GM19467 (cell line): ENCODE results near the gene DAZAP1.

Experiments
- ATAC-seq: cut with Tn5 transposase; IDR thresholded peaks from one replicate; pipeline ENCODE4 v1.9.1; 2021; ENCODE audit warnings: mild to moderate bottlenecking, moderate library complexity; ENCODE audit not compliant: unreplicated experiment

DAZAP1 gene

DNA sequence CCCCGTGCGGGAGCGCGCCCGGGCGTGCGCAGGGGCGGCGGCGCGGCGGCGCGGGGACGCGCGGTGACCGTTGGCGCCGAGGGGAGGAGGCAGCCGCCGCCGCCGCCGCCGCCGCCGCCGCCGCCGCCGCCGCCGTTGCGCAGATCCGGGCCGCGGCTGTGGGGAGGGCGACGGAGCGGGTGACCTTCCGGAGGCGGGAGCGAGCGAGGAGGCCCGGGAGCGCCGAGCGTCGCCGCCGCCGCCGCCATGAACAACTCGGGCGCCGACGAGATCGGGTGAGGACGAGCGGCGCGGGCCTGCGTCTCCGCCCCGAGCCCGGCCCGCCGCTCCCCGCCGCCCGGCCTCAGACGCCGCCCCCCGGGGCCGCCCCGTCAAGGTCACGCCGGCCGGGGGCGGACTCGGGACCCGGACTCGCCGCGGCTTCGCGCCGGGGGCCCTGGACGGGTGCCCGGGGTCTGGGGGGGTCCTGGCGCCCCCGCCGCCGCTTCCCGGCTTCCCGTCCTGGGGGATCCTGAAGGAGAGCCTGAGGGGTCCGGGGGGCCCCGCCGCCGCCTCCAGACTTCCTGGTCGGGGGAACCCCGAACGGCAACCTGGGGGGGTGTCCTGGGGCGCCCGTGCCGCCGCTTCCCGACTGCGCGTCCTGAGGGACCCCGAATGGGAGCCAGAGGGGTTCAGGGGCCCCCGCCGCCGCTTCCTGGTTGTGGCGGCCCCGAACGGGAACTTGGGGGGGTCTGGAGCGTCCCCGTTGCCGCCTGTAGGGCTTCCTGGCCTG lies at the start of gene DAZAP1:
DAZAP1 (plus strand) TSS at position 59 of the 772 bp plus-strand sequence; CDS start at position 247, 188 bp downstream.
- peak; percentile 26 for ATAC-seq

DNA sequence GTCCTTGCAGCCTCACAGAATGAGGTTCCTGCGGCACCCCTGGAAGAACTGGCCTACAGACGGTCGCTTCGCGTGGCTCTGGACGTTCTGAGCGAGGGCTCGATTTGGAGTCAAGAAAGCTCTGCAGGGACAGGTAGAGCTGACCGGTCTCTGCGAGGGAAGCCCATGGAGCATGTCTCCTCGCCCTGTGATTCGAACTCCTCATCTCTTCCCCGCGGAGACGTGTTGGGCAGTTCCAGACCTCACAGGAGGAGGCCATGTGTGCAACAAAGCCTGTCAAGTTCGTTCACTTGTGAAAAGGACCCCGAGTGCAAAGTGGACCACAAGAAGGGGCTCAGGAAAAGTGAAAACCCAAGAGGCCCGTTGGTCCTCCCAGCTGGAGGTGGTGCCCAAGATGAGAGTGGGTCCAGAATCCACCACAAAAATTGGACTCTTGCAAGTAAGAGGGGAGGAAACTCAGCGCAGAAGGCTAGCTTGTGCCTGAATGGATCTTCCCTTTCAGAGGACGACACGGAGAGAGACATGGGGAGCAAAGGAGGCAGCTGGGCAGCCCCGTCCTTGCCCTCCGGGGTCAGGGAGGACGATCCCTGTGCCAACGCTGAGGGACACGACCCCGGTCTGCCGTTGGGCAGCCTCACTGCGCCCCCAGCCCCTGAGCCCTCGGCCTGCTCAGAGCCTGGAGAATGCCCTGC lies 47.1 kb upstream of the DAZAP1 start:
- ATAC-seq, result no peak

DNA sequence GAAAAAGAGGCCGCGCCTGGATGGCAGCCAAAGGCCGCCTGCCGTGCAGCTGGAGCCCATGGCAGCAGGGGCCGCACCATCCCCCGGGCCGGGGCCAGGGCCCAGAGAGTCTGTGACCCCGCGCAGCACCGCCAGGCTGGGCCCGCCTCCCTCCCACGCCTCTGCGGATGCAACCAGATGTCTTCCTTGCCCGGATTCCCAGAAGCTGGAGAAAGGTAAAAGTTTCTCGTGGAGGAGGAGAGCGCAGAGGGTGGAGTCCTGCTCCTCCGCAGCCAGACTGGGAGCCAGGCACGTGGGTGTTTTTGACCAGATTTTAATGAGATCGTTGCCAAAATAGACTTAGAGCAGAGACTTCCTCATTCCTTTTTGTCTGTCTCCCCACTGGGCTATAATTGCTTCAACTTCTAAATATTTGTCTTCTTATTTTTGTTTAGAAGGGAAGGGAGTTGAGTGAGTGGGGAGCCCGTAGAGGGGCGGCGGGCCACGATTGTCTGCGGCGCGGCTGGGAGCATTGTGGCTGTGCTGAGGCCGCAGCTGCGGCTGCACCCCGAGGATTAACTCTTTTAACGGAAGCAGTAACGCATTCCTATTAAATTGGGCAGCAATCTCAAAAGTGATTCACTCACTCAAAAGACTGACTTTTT lies 46.4 kb upstream of the DAZAP1 start:
- ATAC-seq, result no peak

DNA sequence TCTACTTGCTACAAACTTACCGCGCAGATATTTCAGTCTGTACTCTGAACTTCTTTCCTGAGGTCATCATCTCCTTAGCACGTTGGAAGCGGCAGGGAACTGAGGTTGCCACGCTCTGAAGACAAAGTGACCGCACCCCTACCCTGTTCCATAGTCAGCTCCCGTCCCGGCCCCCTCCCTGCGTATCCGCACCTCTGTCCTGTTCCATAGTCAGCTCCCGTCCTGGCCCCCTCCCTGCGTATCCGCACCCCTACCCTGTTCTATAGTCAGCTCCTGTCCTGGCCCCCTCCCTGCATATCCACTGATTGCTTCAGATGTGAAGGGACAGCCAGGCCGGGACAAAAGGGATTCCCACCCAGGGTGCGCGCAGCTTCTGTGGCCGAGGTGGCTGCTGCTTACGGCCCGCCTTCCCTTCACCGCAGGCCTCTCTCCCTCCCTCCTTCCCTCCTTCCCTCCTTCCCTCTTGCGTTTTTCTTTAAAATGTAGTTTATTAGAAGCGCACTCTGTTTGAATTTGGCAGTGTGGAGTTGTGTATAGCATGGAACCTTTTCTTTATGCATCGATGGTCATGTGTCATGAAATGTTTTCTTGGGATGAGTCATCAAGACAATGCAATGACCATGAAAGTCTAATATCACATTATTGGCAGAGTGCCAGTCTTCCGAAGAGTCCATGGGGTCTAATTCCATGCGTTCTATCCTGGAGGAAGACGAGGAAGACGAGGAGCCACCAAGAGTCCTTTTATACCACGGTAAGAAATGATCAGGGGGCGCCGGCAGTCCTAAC lies 45.6 kb upstream of the DAZAP1 start:
- no peak for ATAC-seq

DNA sequence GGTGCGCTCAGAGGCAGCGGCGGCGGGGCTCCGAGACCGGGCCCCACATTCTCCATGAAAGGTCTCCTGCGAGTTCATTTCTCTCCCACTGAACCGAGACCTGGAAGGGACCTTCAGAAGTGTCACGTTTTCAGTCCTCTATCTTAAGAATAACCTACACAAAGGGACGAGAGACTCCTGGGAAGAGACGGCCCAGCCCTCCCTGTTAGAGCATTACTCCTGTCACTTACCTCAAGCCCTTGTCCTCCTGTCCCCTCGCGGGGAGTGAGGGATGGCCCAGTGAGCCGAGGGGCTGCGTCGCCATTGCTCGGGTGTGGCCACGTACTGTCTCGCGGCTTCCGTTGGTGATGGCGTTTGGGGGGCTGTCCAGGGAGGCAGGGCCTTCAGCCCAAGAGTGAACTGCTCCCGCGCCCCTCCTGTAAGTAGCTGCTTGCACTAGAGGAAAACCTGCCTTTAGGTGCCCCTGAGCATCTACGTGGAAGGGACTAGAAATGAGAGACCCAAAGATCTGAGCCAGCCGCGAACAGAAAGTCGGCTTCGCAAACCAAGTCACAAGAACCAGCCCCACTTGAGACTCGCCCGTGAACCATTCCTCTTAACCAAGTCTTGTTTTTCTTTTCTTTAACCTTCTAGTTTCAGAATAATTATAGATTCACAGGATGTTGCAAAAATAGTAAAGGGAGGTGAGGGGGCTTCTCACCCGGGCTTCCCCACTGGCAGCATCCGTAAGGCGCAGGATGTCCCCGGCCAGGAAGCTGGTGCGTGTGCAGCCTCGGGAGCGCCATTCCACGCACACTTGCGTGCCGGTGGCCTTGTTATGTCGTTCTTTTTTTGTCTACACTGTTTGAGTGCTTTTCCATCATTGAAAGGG lies 44.8 kb upstream of the DAZAP1 start:
- no peak for ATAC-seq

DNA sequence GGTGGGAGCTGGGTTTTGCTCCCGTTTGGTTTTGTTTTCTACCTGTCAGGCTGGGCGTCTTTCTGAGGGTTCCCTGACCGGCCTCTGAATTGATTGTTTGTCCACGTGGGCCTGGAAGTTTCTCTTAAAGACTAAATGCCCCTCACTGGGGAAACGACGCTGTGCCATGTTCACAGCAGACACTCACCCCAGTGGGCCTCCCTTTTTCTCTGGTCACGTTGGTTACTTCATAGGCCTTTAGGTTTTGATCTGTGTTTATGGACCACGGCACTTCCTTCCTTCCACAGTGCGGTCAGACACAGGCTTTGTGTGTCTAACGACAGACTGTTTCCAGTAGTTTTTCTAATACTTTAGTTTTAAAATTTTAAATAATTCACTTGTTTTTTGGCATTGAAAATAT lies 43.8 kb upstream of the DAZAP1 start:
- no peak for ATAC-seq

DNA sequence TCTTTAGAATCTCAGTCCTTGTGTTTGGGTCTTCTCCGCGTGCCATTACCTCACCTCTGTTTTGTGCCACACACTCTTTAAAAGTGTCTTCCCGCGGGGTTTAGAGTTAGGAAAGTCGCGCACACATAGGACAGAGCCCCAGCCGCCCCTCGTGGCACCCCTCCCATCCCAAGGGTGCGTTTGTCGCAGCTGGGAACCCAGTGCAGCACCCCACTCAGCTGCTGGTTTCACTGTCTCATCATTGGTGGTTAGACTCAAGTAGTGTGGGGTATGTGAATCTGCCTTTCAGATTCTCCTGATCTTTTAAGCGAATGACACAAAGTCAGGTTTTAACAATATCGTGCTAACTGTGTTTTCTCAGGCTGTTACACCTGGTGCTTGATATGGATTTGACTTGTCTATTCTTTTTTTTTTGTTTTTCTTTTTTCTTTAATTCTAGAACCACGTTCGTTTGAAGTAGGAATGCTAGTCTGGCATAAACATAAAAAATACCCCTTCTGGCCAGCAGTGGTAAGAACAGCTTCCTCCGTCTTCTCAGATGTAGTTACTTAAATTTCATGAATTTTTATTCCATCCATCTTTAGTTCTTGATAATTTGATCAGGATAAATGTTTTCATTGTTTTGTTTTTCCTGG lies 43.2 kb upstream of the DAZAP1 start:
- ATAC-seq, result no peak

DNA sequence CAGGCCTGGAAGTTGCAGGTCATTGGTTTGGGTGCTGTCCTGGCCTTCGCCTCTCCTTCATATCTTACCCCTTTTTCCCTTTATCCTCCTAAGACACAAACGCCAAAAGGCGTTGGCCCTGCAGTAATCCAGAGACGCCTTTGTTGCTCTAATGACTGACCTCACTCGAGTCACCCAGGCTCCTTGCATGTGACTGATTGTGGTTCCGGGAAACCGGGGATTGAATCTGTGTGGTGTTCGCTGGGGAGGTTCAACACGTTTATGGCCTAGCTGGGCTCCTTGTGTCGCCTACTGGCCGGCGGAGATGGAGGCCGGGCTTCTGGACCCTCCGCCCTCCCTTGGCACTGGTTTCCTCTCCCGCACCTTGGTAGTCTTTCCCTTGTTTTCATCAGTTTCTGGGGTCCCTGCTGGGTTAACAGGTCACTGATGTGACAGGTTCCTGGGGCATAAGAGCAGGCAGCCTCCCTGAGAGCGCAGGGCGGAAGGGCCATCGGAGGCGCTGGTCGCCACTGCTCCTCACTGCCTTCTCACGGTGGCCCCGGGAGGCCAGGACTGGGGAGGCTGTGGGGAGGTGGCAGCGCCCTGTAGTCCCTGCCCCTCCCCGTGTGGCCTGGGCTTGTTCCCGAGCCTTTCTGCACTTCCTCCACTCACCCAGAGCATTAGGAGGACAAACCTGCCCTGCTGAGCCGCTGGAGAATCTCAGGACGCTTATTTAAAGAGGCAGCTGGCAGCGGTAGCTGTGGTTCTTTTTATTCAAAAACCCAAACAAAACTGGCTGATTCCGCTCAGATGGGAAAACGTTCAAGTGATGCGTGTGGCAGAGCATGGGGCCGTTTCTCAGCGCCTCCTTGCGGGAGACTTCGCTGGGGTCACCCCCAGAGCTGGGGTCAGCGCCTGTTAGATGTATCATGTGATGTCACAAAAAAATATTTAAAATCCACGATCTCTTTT lies 41.8 kb upstream of the DAZAP1 start:
- ATAC-seq, result no peak

DNA sequence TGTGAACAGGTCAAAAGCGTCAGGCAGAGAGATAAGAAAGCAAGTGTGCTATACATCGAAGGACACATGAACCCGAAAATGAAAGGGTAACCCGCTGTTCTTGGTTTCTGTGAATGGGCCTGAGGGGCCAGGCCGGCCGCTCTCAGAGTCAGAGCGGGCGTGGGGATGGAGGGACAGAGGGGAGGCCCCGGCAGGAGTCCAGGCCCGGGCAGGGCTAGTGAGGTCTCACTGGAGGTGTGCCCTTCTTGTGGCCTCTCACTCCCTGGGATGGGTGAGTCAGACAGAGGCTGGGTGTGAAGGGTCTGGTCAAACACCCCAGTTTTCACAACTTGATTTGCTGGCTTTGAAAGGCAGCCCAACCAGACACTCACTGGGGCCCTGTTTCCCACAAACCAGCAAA lies 41.1 kb upstream of the DAZAP1 start:
- no peak for ATAC-seq

DNA sequence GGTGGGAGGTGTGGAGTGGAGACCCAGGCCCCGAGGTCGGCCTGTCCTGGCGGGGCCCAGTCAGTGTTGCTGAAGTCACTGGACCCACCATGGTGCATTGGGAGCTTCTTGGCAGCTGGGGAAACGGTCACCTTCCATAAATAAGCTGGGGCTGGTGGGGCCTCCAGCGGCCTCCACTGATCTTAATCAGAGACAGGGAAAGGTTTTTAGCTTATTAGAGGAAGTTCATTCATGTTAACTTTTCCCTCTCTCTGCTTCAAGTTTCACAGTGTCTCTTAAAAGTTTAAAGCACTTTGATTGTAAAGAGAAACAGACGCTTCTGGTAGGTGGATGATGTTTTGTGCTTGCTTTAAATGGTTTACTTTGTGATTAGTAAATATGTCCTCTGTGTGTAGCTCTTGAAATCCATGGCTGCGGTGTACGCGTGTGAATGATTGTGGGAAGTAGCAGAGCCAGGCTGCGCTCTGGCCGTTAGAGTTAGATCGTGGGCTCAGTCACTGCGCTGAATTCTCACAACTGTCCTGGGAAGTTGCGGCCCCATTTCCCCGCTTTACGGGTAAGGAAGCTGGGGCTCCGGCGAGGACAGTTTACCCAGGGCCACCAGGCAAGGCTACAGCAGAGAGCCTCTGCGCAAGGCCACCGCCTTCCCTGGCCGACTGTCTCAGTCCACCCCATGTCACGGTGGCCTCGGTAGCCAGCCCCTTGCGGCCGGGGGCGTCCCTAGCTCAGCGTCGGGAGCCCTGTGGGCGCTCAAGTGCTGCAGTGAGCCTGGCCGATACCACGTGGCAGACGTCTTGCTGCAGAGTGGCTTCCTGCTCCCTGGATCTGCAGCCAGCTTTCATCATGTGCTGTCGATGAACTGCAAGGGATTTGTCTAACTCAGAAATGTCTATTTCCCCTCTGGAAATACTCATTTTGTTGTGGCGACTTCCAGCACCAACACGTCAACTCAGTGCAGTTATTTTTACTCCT lies 40.2 kb upstream of the DAZAP1 start:
- no peak for ATAC-seq

DNA sequence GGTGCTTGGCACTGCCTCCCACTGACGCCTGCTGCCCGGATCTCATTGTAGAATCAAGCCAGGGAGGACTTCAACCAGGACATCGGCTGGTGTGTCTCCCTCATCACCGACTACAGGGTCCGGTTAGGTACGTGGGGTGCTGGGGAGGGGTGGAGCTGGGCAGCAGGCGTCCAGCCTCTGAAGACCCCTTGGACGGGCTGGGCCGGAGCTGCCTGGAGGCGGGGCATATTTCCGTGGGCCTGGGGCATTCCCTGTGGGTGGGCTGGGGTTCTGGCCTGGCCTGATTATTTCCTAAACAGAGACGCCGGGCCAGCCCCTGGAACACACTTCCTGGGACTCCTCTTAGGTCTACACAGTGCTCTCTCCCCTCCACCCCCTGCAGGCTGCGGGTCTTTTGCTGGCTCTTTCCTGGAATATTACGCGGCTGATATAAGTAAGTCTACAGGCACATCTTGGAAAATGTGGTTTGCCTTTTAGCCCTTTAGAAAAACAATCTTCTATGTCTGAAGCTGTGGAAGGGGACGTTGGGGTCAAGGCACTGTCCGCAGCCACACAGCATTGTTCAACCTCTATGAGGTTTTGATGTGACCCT lies 38.1 kb upstream of the DAZAP1 start:
- ATAC-seq, result no peak

DNA sequence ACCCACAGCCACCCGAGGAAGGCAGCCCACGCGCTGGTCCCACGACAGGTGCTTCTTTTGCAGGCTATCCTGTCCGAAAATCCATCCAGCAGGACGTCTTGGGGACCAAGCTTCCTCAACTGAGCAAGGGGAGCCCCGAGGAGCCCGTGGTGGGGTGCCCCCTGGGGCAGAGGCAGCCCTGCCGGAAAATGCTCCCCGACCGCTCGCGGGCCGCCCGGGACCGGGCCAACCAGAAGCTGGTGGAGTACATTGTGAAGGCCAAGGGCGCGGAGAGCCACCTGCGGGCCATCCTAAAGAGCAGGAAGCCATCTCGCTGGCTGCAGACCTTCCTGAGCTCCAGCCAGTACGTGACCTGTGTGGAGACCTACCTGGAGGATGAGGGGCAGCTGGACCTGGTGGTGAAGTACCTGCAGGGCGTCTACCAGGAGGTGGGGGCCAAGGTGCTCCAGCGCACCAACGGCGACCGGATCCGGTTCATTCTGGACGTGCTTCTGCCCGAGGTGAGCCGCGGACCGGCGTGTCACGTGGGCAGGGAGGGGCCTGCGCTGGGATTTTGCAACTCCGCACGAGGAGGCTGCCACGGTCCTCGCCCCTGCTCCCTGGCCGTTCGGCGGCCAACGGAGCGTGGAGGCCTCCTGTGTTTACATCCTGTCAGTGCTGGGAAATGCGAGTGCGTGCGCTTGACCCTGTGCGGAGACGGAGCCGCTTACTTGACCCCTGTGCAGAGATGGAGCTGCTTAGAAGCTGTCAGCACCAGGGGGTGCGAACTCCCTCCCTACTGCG lies 36.6 kb upstream of the DAZAP1 start:
- ATAC-seq, result no peak

DNA sequence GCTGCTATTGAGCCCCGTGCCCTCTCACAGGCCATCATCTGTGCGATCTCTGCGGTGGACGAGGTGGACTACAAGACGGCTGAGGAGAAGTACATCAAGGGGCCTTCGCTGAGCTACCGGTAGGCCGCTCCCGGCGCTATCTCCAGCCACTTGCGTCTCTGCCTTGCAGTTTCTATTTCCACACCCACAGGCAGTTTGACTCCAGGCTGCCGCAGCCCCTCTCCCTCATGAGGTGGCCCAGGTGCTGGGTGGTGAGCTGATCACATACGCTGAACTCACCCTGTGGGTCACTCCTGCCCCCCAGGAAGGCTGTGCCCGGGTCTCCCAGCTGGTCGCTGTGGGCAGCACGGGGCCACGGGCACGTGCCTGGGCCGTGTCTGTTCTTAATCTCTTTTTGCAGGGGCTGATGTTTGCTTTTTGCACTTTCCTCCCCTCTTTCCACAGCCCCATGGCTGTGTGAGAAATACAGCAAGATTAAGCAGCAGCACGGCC lies 34.3 kb upstream of the DAZAP1 start:
- no peak for ATAC-seq

DNA sequence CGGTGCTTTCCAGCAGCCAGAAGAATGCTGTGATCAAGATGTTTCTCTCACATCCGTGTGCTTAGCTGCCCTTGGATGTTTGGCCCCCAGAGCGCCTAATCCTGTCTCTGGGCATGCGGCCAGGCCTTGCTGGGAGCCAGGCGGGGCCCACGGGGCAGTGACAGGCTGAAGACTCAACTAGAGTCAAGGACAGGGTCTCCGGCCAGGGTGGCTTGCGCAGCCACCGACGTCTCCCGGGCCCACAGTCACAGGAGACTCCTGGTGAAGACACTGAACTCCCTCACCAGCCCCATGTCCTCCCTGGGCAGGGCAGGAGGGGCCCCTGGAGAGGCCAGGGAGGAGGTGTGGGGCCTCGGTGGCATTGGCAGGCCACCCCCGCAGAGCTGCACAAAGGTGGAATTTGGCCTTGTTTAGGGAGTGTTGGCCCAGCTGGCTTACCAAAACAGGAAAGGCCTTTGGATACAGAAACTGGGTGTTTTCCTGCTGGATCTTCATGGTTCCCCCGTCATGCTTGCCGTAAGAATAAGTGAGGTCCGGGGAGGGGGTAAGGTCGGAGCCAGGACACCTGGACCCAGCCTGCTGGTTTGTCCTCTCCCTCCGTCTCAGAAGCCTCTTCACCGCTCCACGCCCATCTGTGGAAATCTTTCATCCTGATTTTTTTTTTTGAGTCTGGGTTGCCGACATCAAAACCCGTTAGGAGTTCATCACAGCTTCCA lies 33.7 kb upstream of the DAZAP1 start:
- no peak for ATAC-seq

DNA sequence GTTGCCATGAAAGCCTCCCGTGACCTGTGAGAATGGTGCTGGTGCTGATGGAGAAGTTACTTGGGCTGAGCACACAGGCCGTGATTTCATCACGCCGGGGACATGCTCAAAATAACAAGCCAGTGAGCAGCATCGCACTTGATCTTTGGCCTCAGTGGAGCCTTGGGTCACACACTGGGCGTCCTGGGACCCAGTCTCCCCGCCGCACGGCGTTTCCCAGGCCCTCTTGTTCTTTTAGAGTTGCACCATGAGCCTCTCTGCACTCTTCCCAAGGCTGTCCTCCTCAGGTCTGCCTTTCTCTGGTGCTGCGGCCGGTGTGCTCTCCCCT lies 33.2 kb upstream of the DAZAP1 start:
- ATAC-seq, result no peak

DNA sequence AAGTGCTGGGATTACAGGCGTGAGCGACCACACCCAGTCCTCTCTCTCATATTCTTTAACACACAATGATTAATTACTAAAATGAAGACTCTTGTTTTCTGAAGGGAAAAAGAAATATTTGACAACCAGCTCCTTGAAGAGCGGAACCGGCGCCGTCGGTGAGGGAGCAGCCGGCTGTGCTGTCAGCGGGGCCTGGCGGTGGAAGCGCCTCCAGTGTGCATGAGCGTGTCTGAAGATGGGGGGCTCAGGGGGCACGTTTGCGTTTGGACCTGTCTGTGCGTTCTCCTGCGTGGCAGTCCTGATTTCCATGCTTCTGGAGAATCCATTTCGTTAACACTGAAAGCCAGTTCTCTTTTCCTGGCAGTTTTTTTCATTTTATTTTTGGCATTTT lies 31.0 kb upstream of the DAZAP1 start:
- no peak for ATAC-seq
